HG02970 (cell line): ENCODE data around the gene RPL38.
"Not testable (repeated sequence)": the region's sequence is repeated elsewhere in the genome, so short reads cannot be mapped to it uniquely, and the experiment has no call there.

Experiments
- ATAC-seq: cut with Tn5 transposase; IDR thresholded peaks from one replicate; pipeline ENCODE4 v1.9.1; 2021; ENCODE audit warnings: mild to moderate bottlenecking, moderate library complexity, moderate number of reproducible peaks; ENCODE audit not compliant: unreplicated experiment, low FRiP score

The RPL38 gene

DNA sequence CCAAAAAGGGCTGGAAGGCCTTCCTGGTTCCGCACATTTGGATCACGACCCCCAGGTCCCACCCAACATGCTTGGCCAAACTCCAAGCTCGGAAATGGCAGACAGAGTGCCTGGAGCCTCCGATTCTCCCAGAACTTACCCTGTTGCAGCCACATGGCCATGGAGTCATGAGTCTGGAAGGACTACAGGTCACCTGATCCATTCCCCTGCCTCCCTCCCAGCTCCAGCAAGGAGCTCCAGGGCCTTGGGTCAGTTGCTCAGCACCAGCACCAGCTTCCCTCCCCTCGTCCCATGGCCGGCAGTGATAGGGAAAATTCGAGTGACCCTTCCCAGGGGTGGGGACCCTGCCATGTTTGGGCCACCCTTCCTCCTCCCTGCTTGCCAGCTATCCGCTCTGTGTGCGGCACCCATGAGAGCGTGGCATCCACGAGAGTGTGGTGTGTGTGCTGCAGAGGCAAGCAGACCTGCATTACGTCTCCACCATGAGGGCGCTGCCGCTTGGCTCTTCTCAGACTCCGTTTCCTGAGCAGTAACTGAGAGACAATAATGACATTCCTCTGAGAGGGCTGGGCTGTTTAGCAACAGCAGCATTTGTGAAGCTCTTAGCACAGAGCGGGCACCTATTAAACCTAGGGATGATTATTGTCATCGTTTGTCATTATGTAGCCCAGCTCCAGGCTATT, 21.3 kb upstream of the RPL38 start:
- ATAC-seq = no peak

DNA sequence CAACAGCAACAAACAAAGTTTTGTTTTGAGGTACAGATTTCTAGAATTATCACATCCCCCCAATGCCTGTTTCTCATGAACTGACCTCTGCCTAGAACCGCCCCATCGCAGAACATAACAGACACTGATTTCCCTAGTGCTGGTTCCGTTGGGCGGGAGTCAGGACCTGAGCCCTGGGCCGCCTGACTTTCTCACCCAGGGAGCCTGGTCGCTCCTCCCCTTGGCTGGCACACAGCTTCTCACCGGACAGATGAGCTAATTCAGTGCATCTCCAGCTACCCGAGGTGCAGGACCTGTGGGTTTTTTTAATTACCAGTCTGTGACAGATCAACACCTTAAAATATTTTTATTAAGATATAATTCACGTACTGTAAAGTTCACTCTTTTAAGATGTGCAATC, 20.1 kb upstream of the RPL38 start:
- ATAC-seq = no peak

DNA sequence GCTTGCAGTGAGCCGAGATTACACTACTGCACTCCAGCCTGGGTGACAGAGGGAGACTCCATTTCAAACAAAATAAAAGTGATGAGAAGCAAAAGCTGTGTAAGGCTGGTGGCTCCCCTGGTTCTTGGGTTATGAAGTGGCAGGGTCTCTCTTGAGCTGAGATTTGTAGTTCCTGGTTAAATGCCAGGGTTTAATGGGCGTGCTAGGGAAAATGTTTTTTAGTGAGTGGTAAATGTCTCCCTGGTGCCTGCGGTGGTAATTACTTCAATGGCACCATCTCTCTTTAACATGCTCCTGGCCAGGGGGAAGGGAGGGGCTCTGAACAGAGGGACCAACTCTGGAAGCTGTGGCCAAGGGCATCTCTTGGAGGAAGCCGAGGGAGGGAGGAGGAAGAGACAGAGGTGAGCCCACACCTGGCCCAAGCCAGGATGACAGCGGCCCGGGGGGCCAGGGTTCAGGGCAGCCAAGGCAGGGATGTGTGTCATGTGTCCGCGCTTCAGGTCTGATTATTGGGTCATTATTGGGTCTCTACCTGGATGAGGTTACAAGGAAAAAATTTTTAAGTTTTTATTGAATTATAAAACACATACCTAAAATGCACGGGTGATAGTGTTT, 17.8 kb upstream of the RPL38 start:
- ATAC-seq = no peak

DNA sequence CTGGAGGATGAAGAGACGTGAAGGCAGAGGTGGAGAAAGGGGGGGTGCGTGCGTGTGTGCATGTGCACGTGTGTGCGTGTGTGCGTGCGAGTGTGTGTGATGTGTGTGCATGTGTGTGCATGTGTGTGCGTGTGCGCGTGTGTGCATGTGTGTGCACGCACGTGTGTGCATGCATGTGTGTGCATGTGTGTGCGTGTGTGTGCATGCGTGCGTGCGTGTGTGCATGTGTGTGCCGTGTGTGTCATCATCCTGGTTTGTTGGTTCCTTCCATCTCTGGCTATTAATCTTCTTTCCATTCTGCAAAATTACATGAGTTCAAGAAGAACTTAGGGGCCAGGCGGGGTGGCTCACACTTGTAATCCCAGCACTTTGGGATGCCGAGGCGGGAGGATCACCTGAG, 17.0 kb upstream of the RPL38 start:
- no peak for ATAC-seq

DNA sequence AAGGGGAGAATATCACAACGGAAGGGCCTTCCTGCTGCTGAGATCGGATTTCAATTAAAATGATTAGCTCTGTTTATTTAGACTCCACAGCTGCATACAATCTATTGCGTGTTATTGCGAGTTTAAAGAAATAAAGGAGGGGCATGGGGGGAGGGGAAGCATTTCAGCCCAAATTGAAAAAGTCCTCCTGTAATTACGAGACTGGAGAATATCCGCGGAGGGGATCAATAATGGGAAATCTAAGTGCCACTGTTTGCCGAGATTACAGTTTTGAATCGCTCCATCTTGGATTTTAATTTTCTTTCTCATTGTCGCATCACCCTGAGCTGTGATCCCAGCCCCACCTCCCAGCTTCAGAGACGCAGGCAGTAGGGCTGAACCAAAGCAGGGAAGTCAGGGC, 15.7 kb upstream of the RPL38 start:
- no peak for ATAC-seq

DNA sequence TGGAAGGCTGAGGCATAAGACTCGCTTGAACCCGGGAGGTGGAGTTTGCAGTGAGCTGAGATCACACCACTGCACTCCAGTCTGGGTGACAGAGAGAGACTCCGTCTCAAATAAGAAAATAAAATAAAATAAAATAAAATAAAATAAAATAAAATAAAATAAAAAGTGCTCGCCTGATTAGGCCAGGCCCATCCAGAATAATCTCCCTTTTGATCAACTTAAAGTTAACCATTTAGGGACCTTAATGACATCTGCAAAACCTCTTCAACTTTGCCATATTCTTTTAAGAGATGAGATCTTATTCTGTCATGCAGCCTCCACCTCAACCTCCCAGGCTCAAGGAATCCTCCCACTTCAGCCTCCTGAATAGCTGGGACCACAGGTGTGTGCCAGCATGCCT, 14.8 kb upstream of the RPL38 start:
- not testable (repeated sequence) for ATAC-seq

DNA sequence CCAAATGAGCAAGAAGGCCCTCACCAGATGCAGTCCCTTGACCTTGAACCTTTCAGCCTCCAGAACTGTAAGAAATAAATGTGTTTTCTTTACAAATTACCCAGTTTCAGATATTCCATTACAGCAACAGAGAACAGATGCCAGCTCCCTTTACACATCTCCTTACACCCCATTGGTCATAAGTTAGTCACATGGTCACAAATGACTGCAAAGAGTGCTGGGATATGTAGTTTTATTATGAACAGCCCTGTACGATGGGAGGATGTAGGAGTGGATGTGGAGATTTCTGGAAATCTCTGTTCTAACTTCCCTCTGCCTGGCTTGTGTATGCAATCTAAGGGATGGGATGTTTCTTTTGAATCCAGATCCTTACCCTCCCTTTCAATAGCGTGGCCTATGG, 13.3 kb upstream of the RPL38 start:
- no peak for ATAC-seq

DNA sequence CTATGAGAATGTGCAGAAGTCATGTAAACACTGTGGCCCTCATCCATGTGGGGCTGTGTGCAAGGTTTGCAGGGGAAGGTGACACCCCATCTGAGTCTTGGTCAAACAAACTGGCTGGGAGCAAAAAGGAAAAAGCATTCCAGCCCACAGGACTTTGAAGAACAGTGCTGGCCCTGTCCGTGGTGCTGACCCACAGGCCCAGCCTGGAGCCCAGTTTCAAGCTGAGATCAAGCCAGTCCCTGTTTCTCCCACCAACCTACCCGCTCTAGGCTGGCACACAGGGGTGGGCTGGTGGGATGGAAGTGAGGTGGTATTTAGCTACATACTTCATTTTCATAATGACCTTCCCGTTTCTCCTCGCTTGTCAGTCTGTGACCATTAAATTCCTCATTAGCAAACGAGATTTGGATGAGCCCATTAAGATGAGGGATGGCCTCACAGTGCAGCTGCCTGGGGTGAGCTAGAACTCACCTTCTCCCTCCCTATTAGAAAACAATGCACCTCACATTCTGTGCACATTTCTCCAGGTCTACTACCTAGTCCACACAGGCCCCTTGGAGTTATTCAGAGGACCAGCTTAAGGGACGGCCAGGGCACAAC, 12.6 kb upstream of the RPL38 start:
- no peak for ATAC-seq

DNA sequence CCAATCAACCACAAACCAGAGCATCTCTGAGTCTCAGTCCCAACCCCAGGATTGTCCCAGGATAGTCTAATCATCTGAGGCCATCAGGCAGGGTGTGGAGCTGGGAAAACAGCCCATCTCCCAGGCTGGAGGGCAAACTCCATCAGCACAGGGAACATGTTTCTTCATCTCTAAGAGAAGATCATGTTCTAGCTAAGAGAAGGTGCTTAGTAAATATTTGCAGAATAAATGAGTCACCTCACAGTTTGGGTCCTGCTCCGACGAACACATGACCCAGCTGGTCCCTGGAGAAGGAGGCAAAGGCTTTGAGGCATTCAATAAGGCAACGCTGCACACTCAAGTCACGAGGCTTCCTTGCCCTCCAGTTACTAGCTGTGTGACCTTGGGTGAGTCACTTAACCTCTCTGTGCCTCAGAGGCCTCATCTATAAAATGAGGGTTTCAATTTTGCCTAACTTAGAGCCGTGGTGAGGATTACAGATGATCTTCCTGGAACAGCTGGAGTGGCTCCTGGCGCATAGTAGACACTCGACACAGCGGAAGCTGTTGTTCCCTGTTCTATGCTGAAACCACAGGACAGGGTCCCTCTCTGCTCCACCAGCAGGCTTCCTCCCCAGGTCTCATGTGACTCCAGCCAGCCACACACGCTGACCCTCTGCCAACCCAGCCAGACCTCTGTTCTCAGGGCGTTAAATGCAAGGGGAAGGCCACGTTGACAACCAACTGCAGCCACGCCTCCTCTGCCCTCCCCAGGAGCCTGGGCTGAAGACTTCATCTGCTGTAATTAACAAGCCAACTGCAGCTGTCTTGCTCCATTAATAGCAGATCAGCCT, 10.3 kb upstream of the RPL38 start:
- no peak for ATAC-seq

DNA sequence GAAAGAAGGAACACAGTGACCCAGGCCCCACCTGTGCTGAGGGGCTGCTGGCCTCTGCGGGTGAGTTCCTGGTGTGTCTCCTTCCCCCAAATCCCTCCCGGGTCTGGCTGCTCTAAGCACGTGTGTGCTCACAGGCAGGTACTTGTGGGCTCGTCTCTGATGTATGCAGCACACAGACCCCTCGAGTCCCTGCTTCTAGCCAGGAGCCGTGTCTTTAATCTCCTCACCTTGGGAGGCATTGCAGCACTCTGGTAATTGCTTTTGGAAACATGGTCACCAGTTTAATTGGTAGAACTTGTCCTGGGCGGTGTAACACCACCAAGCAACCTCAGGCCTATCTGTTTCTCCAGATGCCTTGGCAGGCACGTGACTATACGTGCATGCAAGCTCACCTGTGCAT, 8.8 kb upstream of the RPL38 start:
- no peak for ATAC-seq

DNA sequence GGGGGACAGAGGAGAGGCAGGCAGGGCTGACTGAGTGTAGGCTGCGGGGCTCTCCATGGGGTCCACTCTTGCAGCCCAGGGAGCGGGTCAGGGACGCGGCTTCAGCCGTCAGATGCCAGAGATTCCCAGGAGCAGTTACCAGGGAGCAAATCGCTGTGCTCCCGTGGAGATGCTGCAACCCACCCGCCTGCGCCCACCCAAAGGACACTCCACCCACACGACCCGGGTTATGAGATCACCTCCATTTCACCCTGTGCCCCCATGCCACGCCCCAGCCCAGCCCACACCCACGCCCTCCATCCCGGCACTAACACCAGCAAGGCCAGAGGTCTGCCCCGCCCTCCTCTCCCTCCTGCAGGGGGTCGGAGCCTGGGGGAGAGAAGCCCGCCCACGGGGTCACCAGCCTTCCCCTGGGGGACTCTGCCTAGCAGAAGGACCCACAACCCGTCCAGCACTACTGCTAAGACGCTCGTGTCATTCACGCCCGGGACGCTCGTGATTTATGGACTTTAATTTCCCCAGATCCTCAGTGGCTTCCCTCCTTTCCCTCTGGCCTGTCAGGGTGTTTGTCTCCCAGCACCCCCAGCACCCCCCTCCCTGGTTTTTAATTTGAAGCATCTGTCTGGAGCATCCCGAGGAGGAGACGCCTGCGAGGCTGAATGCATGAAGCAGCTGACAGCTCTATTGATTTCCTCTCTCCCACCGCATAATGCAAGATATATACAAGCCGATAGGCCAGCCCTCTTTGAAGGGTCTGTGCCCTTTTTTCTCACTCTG, 6.7 kb upstream of the RPL38 start:
- no peak for ATAC-seq

DNA sequence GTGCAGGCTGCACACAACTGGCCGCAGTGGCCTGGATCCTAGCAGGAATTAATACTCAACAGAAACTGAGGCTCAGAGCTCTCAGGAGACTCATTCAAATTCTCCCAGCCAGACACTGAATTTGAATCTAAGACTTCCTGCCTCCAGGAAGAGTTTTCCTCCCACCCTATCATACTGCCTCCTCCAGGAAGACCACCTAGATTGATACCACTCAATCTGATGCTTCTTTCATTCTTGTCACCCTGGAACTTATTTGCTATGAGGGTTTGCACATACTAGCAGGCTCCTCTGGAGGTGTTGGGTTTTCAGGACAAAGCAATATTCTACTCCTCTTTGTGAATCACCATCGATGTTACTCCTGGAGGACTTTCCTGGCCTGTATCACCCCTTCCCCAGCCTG, 5.7 kb upstream of the RPL38 start:
- no peak for ATAC-seq

DNA sequence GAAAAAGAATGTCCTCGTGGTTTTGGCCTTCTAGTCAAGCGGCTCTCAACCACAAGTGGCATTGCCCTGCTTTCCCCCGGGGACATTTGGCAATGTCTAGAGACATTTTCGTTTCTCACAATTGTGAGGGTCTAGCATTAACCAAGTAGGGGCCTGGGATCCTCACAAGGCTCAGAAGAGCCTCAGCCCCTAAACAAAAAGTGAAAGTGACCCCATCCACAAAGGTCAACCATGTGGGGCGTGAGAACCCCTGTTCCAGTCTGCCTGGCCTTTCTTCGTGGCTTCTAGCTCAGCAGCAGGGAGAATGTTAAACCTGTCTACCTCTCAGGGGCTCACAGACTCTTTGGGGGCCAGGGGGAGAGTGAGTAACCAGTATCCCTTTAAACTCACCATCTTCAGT, 4.8 kb upstream of the RPL38 start:
- no peak for ATAC-seq

DNA sequence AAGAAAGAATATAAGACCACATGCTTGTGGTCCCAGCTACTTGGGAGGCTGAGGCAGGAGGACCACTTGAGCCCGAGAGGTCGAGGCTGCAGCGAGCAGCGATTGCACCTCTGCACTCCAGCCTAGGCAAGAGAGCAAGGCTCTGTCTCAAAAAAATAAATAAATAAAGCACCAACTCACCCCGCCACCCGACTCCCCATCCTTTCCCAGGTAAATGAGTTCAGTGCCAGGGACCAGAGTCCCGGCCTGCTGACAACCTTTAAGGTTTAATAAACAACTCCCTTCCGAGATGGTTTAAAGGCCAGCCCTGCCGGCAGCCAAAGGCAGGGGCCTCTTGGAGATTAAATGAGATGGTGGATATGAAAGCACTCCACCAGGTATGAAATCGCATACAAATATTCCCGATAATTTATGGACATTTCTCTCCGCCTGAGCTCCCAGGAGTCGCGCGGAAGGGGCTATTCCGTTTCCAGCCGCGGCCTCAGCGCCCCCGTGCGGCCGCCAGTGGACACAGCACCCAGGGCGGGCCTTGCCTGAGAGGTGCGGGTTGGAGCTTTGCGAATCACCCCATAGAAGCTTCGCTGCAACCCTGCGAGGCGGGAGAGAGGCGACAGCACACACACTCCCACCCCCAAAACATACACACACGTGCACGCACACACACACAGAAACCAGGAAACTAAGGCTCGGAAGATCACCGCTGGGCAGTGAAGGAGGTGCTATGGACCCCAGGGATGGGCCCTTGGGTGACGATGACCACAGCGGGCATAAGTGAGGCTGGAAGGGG, 4.0 kb upstream of the RPL38 start:
- ATAC-seq = no peak

DNA sequence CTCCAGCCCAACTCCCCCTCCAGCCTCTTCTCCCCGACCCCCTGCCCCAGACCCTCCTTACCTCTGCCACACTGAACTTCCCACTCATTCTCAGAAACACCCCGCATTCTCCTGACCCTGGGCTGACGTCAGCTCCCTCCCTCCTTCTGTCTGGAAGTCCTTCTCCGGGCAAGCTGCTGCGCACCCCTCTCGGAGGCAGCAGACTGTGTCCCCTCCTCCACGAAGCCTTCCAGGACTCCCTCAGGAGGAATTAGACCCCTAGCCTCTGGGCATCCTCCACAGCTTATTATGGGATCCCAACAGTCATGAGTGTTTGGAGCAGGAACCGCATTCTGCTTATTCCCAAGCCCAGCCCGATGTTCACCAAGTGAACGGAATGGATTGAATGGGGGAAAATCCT, 3.4 kb upstream of the RPL38 start:
- ATAC-seq = no peak

DNA sequence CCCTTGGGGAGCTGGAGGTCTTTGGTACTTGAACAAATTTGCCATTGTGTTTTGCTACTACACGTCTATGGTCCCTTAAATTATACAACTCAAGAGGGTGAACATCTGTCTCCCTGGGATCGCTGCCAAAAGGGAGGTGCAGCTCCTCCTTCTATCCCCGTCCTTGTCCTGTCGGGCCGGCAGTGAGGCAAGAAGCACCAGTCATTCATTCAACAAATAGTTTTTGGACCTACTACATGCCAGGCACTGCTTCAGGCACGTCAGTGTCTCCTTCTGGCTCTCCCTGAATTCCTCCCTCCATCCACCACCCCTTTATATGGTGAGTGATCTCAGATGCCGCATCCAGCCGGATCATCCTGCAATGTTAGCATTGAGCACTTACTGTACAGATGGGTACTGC, 2.2 kb upstream of the RPL38 start:
- ATAC-seq = no peak

DNA sequence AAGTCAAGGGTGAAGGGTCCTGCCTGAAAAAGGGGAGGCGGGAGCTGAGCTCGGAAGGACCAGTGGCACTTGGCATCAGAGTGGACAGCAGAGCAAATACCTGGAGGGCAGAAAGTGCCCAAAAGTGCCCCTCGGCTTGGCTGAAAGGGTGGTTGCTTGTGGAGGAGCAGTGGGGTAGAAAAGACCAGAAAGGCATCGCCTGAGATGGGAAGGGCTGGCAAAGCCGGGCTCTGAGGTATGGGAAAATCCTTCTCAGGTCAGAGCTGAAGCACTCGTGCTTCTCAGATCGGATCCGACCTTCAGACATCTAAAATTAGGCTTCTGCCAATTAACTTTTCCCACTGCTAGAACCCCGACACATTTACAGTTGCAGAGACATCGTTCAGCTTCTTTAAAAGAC, 1.5 kb upstream of the RPL38 start:
- no peak for ATAC-seq

DNA sequence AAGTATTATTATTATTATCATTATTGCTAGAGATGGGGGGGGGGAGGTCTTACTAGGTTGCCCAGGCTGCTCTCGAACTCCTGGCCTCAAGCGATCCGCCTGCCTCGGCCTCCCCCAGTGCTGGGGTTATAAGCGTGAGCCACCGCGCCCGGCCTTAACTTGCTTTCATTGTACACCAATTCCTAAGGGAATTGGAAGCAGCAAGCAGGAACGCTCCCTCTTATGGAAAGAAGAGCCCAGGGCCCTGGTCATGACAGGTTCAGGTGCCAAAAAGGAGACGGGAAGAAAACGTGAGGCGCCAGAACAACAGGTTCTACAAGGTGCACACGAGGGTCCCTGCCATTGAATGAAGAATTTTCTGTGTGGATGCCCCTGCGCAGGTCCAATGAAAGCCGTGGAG, 540 bp upstream of the RPL38 start:
- ATAC-seq = no peak

DNA sequence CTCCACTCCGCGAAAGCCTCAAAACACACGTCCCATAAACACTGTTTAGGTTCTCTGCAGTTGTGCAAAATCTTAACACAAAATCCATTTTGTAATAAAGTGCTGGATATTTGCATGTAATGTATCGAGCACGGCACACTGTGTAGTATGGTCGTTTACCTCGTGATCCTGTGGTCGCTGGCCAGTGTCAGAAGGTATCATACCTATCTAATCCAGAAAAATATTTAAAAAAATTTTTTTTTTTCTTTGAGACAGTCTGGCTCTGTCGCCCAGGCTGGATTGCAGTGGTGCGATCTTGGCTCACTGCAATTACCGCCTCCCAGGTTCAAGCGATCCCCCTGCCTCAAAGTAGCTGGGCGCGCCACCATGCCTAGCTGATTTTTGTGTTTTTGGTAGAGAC, 996 bp downstream of the RPL38 start:
- ATAC-seq = no peak

DNA sequence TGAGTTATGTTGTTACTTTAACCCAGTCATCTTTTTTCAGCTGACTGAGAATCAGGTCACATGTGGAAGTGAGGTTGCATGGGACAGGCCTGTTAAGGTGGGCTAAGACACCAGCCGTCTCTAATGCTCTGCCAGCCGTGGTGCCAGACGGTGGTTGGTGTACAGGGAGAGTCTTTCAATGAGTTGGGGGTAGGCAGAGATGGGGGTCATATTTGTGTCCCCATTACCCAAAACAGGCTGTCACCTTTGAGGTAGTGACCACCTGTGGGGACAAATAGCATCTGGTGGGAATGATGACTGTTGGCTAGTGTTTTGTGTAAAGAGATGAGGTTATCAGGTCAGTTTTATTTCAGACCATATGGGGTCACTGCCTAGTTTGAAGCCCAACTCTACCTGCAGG, 1.8 kb downstream of the RPL38 start:
- no peak for ATAC-seq
